Activated CD8-positive, alpha-beta memory T cell treated with anti-CD3 and anti-CD28 coated beads, Interleukin-2, amount 50 U/mL, for 24 hours (primary cell): Measurements from ENCODE around the gene GLRX5.

Experiments used
- DNase-seq: peaks from one replicate; pipeline ENCODE4 v3.0.0-alpha.2; 2020; ENCODE audit errors: extremely low read depth

Gene GLRX5

DNA sequence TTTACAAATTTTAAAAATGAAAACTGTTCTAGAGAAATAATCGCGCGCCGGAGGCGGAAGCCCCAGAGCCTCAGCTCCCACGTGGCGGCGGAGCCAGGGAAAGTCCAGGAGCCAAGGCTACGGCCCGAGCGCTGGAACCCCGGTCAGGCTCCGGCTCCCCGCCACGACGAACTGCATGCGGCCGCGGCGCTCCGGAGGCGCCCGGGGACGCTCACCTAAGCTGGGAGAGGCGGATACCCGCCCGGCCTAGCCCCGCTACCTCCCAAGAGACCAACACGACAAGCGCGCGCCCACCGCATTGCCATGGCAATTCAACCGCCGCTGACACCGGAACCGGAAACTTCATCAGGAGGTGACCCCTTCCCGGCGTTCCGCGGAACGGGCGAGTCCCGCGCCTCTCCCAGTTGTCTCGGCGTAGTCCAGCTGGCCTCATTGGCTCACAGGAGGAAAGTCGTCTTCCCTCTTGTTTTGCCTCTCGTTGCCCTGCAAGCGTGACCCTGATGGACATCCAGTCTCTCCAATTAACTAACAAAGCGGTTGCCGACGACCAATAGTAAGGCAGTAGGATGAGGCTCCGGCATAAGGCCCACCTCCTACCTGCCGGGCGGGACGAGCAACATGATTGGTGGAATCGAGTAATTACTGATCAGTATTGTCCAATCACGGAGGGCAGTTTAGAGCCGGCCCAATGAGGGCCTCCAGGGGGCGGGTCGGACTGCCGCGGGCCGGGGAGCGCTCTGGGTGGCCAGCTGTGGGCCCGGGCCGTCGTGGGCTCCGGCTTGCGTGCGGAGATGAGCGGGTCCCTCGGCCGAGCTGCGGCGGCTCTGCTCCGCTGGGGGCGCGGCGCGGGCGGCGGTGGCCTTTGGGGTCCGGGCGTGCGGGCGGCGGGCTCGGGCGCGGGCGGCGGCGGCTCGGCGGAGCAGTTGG is at the start of gene GLRX5:
GLRX5 (plus strand) TSS at position 752 of the 927 bp plus-strand sequence; CDS start at position 792, 40 bp downstream.
- DNase-seq, result peak; percentile 97

DNA sequence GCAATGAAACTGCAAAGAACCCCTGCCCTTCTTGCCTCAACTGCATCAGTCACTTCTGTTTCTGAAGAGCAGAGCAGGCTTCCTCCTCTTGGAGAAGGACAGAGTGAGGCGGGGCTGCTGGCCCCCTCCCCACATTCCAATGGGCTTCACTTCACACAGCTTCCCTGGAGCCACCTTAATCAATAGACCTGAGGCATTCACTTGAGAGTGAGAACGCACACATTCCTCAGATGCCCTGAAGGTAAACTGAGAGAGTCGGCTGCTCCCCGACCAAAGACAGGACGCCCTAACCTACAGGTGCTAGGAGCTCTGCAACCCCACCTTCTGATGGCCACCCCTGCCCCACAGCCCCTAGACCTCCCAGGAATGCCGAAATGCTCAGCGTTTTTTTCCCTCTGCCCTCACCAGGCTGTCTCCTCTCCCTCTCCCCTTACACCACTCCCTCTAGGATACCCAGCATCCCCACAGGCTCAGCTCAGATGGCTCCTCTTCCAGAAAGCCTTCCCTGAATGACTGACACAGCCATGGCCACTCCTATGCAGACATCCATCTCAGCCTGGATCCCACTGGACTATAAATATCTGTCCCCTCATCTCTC is 49.5 kb upstream of the GLRX5 start:
- no peak for DNase-seq

DNA sequence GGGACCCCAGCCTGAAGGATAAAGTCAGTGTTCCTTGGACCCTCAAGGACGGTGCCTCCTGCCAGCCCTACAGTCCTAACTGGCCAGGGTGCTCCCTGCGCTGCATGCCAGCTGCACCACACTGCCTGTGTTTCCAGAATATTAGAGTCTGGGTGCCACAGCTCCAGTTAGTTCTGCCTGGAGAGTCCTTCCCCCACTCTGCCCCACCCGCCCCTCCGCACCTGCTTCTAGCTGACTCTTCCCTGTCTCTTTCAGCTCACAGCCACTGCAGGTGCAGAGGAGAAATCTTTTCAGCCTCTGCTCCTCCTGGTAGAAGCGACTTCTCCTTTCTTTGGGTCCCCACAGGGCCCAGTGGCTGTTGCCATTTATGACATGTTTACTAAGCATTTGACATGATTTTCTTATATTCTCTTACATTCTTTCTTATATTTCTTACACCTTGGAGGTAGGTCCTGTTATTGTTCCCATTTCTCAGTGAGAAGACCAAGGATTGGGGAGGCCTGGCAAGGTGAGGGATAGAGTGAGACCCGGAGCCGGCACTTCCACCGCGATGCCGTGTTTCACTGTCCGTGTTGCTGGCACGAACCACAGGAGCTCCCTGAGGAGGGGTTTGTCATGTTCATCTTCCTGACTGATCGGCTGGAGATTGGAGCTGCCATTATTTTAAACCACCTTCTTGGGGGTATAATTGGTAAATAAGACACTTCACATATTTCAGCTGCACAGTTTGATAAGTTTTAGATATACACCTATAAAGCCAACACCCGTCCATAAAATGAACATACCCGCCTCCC is 47.8 kb upstream of the GLRX5 start:
- DNase-seq, result no peak

DNA sequence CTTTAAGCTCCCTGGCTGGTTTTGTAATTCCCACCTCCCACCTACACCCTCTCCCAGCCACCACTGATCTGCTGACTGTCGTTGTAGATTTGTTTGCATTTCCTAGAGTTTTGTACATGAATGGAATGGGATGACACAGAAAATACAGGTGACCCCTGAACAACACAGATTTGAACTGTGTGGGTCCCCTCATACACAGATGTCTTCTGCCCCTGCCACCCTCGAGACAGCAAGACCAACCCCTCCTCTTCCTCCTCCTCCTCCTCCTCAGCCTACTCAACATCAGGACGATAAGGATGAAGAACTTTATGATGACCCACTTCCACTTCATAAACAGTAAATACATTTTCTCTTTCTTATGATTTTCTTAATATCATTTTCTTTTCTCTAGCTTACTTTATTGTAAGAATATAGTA is 47.2 kb upstream of the GLRX5 start:
- DNase-seq, result no peak

DNA sequence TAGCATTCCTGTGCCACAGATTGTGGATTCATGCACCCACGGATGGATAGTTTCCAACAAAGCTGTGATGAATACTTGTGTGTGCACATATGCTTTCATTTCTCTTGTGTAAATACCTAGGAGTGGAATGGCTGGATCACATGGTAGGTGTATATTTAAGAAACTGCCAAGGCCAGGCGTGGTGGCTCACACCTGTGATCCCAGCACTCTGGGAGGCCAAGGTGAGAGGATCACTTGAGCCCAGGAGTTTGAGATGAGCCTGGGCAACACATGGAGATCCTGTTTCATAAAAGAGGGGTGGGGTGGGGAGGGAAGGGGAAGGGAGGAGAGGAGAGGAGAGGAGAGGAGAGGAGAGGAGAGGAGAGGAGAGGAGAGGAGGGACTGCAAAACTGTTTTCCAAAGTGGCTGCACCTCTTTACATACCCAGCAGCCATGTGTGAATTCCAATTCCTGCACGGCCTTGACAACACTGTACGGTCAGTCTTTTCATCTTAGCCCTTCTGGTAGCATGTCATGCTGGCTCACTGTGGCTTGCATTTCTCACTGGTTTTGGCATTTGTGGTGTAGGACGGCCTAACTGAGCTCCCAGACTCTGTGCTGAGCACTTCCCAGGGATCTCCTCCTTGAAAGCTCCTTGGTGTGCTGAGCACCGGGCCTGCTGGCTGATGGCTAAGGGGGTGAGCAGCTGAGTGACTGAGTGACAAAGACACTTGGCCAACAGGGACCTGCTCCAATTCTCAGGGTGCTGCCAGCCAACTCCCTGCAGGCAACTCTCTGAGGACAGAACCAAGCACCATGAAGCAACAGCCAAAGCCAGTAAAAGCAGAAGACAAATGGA is 46.3 kb upstream of the GLRX5 start:
- DNase-seq, result no peak

DNA sequence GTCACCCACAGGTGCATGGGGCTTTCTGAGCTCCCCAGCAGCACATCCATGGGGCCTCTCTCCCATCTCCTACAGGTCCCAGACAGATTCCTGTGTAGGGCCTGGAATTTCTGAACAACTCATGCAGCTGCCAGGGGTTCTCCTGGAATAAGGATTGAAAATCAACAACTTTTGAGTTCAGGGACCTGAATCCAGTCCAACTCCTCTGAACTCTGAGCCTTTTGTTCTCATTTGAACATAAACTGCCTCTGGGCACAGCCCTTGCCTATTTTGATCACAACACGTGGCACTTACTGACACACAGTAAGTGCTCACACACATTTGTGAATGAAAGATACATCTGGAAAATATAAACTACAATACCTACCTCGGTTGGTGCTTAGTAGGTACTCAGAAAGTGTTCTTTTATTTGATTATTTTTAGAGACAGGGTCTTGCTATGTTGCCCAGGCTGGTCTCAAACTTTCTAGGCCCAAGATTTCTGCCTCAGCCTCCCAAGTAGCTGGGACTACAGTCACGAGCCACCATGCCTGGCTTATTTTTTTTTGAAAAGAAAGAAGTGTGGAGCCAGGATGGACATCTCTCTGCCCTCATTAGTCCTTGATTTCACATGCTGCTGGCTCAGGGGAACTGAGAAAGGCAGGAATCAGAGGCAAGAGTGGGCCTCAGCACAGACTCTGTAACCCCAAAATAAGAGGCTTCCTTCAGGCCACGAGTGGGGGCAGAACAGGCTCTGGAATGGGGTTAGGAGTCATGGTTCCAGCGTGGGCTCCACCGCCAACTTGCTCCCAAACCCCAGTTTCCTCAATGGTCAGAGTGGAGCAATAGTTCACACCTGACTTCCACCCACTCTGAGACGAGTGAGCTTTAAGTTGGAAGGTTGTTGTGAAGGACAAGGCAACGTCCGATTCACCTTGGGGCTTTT is 45.4 kb upstream of the GLRX5 start:
- DNase-seq, result no peak

DNA sequence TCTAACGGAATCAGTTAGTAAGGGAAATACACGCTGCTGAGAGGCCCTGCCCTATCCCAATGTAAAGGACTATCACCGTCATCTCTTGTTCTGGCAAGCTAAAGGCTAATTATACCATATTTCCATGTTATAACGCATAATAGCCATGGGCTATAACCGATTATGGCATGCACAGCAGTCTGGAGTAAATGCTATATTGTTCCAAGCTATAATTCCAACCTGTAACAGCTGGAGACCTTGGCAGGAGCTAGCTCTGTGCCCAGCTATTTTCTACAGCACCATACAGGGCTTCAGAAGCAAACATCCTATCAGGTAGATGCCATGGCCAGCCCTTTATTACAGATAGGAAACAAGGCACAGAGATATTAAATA is 44.7 kb upstream of the GLRX5 start:
- DNase-seq, result no peak

DNA sequence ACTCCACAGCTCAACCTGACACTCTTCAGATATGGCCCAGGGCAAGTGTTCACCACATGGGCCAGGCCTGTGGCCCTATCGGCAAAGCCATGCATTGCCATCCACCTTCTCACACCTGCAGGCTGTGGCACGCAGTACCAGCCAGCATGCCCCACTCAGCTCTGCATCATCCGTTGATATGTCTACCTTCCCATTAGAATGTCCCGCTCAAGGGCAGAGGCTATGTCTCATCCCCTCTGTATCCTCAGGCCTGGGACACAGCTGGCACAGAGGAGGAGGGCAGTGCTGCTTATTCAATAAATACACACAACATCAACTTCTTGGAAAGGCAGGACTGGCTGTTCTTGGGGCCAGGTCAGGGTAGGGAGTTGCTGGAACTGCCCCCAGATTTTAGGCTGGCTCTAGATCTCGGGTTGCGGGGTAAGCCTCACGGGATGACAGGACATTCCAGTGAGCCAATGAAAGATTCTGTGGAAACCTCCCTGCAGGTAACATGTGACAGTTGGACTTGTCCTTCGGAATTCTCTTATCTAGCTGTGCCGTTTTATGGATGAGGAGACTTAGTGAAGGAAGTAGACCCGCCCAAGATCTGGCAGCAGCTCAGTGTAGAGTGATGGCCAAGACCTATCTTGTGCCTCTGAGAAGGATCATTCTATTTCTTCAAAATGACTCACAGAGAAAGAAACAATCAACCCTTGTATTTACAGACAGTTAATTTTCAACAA is 44.0 kb upstream of the GLRX5 start:
- no peak for DNase-seq

DNA sequence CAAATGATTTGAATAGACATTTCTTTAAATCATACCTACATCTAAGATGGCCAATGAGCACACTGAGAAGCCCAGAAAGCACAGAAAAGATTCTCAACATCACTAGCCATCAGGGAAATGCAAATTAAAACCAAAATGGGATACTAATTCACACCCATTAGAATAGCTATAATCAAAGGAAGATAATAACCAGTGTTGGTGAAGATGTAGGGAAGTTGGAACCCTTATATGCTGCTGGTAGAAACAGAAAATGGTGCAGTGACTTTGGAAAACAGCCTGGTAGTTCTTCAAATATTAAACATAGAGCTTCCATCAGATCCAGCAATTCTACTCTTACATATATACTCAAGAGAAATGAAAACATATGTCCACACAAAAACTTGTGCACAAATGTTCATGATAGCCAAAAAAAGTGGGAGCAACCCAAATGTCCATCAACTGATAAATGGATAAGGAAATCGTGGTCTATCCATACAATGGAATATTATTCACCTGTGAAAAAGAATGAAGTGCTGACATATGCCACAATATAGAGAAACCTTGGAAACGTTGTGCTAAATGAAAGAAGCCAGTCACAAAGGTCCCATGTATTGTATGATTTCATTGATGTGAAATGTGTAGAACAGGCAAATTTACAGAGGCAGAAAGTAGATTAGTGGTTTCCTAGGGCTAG is 42.8 kb upstream of the GLRX5 start:
- DNase-seq, result no peak

DNA sequence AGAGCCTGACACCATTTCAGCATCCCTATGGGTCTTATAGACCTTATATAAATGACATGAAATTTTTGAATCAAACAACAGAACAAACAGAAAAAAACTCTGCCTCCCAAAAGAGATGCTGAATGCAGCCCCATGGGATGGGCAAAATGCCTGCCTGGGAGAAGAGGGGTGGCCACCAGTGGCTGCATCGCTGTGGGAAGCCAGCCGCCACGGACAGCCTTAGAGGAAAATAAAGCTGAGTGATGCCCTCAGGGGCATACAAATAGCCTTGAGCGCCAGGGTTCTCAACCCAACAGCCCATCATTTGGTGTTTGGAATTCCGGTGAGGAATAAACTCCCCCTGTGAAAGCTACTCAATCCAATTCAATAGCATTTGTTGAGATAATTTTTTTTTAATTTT is 41.3 kb upstream of the GLRX5 start:
- DNase-seq, result no peak

DNA sequence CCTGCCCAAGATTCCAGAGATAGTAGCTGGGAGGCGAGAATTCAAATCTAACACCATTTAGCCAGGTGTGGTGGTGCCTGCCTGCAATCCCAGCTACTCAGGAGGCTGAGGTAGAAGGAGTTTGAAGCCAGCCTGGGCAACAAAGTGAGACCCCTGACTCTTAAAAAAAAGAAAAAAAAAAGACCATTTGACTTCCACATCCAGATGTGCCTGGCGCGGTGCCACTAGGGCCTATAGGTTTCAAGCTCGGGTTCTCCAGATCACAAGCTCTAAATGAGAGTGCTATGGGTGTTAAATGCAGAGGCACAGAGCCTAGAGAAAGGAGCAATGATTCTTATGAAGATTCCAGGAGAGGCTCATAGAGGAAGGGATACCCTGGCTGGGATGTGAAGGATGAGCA is 40.9 kb upstream of the GLRX5 start:
- DNase-seq, result no peak

DNA sequence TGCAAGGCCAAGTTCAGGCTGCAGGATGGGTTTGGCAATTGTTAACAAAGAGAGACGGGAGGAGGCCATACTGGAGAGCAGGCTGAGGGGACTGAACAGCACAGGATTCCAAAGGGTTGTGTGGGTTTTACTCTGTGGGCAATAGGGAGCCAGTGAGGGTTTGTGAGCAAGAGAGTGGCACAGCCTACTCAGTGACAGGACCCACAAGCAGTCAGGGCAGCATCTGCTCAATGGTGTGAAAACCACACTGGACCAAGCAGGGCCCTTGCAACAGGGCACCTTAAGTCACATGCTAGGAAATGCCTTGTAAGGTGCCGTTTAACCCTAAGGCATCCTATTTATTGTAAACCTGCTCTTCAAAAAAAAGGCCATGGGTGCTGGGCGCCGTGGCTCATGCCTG is 40.4 kb upstream of the GLRX5 start:
- DNase-seq, result no peak

DNA sequence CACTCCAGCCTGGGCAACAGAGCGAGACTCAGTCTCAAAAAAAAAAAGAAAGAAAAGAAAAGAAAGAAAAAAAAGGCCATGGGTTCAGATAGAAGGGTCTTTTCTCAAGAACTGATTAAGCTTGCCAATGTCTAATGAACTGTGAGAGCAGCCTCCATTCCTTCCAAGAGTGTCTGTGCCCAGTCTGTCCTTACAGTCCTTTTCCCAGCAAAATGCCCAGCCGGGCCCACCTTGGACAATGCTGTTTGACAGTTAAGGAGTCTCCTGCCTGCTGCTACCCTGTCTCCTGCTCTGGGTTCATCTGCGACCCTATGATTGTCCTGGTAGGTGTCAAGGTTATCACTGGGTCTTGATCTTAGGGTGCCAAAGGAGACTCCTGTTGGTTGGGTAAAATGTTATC is 39.8 kb upstream of the GLRX5 start:
- DNase-seq, result no peak

DNA sequence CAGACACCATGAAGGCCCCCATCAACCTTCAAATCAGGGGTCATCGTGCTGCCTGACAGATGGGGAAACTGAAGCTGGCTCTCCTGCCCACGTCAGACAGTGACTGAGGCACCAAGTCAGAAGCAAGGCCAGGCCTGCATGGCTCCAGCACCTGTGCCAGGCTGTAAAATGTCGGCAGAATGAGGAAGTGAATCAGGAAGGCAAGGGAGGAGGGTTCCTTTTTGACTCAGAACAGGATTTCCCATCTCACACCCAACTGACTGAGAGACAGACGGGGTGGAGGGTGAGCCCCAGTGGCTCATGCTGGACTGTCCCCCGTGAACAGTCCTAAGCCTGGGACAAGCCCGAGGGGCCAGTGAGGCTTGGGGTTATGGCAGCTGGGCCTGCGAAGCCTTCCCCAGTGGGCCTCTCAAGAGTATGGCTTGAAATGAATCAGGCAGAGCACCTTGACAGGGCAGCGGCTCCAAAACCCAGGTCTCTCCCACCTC is 39.3 kb upstream of the GLRX5 start:
- DNase-seq, result no peak

DNA sequence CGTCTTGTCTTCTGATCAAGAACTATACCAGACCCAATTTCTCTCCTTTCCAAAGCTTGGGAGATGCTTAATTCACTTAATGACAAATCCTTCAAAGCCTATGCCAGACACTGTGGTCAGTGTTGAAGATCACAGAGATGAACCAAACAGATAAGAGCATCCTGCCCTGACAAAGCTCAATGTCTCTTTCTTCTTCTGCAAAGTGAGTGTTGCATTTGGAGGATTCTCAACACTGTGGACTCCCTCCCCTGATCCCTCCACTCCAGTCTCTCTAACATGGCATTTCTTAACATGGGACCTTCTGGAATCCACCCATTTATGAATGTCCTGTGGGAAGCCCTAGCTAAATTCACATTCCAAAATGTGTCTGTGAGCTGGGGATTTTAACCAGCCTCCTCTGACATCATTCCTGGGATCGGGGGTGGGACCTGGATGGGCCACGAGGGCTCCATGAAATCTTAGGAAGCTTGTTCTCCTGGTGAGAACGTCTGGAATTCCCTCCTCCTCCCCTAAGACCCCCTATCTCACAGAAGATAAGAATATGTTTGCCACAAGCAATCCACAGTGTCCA is 38.7 kb upstream of the GLRX5 start:
- DNase-seq, result no peak

DNA sequence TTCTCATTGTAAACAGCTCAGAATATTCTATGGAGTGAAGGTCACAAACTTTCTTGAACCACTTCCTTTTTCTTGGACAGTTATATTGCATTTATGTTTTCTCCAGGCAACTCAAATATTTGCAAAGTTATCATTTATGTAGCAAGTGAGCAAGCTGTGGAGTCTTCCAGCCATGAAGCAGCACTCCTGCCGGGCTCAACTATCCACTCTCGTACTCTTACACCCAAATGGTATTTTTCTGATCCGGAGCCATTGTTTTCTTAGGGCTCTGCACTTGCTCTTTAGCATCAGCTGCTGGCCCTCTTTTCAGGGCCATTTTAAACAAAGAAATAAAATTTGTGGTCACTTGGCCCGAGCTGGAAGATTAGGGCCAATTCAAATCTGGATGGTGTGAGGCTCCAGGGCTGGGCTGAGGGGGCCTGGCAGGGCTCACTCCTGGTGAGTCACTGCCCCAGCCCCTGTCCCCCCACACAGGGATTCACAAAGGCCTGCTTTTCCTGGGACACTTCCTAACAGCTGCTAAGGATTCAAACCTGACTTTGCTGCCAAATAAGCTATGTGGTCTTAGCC is 38.1 kb upstream of the GLRX5 start:
- DNase-seq, result no peak

DNA sequence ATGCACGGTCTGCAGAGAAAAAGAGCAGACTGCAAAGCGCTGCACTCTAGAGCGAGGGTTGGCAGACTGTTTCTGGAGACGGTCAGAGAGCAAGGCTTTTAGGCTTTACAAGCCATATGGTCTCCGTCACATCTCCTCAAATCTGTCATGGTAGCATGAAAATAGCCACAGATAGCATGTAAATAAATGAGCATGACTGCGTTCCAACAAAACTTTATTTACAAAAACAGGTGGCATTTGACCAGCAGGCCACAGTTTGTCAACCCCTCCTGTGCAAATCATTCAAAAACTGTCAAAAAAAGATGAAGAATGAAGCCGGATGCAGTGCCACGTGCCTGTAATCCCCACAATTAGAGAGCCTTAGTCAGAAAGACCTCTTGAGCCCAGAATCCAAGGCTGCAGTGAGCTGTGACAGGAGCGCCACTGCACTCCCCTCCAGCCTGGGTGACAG is 37.3 kb upstream of the GLRX5 start:
- no peak for DNase-seq

DNA sequence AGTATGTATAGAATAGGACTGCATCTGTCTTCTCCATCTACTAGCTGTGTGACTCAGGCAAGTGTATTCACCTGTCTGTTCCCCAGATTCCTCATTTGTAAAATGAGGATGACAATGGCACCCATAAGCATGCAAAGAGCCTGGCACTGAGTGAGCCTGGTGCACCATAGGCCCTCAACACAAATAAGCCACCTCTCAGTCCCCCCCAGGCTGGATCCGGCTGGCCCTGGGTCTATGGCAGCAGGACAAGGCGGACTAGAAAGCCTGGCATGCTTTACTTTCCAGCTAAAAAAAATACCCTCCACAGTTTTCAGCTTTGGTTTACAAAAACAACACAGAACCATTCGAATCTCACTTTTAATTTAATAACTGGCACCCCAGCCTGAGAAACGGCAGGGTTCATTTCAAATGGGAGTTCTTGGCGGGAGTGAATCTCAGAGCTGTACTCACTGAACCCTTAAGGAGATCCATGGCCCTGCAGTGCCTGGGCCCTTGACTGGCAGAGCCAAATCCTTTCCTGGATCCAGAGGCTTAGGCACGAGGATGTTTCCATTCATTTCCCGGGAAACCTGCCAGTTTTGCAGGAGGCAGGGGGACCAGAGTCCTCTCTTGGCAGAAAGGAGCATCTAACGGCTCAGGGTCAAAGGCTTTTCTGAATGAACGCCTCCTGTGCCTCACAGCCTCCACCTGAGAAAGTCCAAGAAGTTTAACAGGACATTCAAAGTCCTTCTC is 36.1 kb upstream of the GLRX5 start:
- DNase-seq, result no peak
